Pons (tissue), 1 donor: ENCODE results near the gene CACNG8.

ENCODE experiments used
- DNase-seq: peaks from one replicate; pipeline ENCODE4 v3.0.0-alpha.2; 2016; ENCODE audit warnings: low spot score

CACNG8 gene

GRCh38 chr19:53992815-53993214, 30.1 kb downstream of the CACNG8 start:
- DNase-seq: no peak

DNA sequence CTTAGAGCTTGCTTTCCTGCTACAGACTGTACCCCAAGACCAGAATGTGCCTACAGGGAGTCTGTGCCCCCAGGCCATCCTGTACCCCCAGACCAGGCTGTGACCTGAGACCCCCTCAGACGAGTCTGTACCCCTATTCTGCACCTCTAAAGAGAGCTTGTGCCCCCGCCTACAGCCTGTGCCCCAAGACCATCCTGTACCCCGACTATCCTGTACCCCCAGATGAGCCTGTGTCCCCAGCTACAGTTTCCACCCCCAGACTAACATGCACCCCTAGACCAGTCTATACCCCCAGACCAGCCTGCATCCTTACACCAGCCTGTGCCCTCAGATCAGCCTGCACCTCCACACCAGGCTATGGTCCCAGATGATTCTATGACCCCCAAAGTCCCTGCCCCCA, 30.7 kb downstream of the CACNG8 start:
- DNase-seq: no peak

- DNase-seq: no peak
Measured at GRCh38 chr19:53994811-53995210, 32.1 kb downstream of the CACNG8 start.

GRCh38 chr19:53998223-53998622, 35.5 kb downstream of the CACNG8 start:
- DNase-seq: no peak

DNA sequence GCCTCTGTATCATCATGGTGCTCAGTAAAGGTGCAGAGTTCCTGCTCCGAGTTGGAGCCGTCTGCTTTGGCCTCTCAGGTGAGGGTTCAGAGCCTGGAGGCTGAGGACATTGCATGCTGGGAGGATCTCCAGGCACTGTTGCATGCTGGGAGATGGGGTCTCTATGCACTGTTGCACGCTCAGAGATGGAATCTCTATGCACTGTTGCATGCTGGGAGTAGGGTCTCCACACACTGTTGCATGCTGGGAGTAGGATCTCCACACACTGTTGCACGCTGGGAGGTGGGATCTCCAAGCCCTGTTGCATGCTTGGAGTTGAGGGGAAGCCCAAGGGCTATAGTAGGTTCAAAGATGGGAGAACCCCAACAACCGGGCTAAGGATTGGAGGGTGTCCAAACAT, 37.0 kb downstream of the CACNG8 start:
- no peak for DNase-seq

DNA sequence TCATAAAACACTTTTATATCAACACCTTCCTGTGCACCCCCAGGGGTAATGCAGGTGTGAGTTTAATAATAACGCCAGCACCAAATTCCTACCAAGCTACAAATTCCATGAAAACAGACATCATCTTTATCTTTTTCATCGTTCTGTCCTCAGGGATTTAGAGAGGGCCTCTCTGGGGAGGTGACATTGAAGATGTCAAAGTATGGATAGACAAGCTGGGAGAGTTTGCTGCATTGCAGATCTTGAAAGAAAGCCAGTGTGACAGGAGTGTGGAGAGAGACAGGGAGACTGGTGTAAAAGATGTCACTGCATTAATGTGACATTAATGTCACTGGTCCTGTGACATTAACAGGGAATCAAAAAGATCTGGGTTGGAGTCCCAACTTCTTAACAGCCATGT, 38.8 kb downstream of the CACNG8 start:
- DNase-seq: no peak

DNA sequence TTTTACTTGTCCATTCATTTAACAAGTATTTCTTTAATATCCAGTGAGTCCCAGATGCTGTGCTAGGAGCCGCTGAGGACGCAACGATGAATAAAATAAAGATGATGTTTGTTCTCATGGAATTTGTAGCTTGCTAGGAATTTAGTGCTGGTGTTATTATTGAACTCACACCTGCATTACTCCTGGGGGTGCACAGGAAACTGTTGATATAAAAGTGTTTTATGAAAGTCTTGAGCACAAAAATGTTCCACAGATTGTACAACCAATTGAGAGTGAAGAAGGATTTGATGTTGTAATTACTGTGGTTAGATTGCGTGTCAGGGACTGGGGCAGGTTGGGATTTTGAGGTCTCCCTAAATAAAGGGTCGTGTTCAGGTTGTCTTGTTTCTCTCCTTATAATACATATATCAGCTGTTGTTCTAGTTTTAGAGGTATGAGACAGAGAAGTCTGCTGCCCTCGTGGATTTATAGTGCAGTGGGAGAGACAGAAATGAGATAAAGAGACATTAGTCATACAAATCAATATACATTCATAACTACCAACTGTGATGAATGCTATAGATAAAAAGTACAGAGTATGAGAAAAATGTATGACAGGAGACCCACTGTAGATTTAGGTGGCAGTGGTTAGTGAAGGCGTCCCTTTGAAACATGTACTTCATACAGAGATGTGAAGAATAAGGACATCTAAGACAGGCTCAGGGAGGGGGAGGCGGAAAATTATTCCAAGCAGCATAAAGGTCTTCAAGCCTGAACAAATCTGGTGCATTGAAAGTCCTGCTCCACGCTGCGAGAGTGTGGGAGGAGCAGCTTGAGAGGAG, 40.0 kb downstream of the CACNG8 start:
- no peak for DNase-seq

- DNase-seq: no peak
Measured at GRCh38 chr19:54009440-54009839, 46.7 kb downstream of the CACNG8 start.

DNA sequence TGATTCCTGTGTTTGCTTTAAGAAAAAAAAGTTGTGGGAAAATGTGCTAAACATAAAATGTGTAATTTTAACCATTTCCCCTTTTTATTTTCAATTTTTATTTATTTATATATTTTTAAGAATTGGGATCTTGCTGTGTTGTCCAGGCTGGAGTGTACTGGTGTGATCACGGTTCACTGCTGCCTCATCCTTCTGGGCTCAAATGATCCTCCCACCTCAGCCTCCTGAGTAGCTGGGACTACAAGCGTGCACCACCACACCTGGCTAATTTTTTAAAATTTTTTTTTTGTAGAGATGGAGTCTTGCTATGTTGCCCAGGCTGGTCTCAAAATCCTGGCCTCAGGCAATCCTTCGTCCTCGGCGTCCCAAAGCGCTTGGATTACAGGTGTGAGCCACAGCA, 47.7 kb downstream of the CACNG8 start:
- DNase-seq: no peak

DNA sequence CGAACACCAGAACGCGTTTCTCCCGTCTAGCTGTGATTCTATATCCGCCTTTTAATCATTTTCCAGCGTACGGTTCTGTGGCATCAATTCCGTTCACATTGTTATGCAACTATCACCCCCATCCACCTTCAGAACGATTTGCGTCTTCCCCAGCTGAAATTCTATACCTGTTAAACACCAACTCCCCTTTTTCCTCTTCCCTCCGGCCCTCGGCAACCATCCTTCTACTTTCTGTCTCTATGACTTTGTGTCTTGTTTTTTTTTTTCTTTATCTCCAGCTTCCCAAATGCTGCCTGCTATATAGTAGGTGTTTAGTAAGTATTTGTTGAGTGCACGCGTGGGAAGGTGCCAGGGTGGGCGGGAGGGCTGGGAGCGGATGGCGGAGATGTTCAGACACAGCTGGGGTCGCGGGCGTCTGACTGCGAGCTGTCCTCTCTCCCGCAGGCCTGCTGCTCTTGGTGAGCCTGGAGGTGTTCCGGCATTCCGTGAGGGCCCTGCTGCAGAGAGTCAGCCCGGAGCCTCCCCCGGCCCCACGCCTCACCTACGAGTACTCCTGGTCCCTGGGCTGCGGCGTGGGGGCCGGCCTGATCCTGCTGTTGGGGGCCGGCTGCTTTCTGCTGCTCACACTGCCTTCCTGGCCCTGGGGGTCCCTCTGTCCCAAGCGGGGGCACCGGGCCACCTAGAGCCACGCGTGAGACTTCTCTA, 48.9 kb downstream of the CACNG8 start:
- DNase-seq: no peak

- no peak for DNase-seq
Measured at GRCh38 chr19:54013866-54014265, 51.1 kb downstream of the CACNG8 start.

DNA sequence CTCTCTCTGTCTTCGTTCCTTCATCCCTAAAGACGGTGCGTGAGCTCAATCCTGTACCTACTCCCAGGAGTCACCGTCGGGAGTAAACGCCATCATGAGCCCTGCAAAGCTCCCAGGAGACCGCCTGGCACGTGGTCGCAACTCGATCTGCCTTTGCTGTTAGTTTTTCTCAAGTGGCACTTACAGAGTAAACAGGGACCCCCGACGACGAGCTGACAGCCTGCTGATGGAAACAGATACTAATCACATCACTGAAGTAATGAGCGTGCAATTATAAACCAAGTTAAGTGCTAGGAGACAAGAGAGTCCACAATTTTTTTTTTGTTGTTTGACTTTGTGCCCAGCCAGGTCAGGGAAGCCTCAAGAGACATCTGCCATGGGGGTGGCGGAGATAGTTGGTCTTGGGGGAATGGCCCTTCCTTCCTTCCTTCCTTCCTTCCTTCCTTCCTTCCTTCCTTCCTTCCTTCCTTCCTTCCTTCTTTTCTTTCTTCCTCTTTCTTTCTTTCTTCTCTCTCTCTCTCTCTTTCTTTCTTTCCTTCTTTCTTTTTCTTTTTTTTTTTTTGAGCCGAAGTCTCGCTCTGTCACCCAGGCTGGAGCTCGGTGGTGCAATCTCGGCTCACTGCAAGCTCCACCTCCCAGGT, 52.3 kb downstream of the CACNG8 start:
- DNase-seq: no peak

DNA sequence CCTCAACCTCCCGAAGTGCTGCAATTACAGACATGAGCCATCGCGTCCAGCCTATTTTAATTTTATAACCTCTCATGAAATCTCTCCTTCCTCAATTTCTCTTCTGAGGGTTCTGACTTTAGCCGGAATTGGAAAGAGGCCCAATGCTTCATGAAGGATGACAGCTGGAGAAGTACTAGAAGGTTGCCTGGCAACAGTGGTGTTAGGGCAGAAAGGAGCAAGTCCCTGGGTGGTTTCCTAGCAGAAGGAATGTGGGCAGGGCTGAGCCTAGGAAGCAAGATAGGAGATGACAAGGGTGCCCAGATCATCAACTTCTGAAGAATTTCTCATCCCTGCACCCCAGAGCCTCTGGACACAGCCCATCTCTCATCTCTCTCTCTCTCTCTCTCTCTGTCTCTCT, 54.5 kb downstream of the CACNG8 start:
- no peak for DNase-seq

GRCh38 chr19:54021363-54021762, 58.6 kb downstream of the CACNG8 start:
- no peak for DNase-seq

DNA sequence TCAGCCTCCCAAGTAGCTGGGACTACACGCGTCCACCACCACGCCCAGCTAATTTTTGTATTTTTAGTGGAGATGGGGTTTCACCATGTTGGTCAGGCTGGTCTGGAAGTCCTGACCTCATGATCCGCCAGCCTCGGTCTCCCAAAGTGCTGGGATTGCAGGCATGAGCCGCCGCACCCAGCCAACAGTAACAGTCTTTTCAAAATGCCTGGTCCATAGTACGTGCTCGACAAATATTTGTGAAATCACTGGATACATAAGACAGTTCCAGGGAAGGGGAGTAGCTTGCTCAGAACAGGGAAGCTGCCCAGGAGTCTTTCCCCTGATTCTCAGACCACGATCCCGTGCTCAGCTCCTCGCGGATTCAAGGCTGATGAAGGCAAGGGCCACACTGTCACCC, 59.2 kb downstream of the CACNG8 start:
- no peak for DNase-seq

DNA sequence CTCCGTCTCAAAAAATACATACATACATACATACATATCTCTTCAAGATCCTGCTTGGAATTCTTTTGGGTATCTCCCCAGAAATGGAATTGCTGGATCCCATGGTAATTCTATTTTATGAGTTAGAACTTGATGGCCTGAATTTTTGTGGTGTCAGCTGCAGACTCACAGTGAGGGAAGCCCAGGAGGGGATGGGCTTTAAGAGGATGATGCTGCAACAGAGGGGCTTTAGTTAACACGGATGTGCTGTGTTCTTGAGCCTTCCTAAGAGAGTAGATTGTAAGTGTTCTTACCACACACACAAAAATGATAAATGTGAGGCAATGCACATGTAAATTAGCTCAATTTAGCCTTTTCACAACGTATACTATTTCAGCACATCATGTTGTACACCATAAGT, 60.5 kb downstream of the CACNG8 start:
- no peak for DNase-seq

GRCh38 chr19:54024660-54025059, 61.9 kb downstream of the CACNG8 start:
- DNase-seq: no peak

DNA sequence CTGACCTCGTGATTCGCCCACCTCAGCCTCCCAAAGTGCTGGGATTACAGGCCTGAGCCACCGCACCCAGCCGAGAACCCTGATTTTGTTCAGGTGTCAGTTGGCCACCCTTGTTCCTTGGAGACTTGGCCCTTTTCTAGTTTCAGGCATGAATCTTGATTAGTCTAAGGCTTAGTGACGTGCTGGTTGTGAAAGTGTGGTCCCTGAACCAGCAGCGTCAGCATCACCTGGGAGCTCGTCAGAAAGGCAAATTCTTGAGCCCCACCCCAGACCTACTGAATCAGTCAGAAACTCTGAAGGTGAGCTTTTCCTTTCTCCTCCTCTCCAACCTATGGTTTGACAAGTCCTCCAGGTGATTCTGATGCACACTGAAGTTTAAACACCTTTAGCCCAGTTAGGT, 63.9 kb downstream of the CACNG8 start:
- no peak for DNase-seq

DNA sequence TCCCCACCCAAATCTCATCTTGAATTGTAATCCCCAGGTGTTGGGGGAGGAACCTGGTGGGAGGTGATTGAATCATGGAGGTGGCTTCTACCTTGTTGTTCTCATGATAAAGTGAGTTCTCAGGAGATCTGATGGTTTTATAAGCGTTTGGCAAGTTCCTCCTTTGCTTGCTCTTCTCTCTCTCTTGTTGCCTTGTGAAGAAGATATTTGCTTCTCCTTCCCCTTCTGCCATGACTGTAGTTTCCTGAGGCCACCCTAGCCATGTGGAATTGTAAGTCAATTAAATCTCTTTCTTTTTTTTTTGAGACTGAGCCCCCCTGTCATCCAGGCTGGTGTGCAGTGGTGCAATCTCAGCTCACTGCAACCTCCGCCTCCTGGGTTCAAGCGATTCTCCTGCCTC, 66.6 kb downstream of the CACNG8 start:
- no peak for DNase-seq

GRCh38 chr19:54029930-54030490, 67.3 kb downstream of the CACNG8 start:
- peak; percentile 58 for DNase-seq

DNA sequence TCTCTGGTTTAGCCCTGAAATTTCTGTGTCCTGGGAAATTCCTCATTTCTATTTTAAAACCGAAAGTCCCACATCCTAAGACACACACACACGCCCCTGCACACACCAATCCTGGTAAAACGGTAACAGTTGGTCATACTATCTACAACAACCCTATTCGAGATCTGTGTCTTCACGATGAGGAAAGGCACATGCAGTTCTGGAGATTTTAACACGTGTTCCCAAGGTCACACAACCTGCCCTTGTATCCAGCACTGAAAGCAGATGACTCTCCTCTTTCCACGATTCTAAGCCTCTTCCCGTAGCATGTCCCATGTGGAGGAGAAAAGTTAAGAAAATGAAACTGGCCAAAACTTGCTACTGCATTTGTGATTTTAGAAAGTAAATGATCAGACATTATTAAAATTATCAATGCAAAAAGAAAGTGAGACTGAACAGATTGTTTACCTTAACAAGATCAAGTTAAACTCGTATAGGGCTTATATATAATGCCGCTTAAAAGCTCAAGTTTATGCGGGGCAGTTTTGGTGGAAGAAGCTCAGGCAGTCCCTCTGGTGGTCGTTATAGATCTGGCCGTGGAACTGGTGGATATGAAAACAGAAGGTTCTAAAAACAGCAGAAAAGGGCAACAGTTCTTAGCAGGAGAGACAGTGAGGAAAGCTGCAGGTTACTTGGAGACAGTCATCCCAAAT, 68.3 kb downstream of the CACNG8 start:
- no peak for DNase-seq
